Measurements from ENCODE around the gene CACNA1G.

The CACNA1G gene

DNA sequence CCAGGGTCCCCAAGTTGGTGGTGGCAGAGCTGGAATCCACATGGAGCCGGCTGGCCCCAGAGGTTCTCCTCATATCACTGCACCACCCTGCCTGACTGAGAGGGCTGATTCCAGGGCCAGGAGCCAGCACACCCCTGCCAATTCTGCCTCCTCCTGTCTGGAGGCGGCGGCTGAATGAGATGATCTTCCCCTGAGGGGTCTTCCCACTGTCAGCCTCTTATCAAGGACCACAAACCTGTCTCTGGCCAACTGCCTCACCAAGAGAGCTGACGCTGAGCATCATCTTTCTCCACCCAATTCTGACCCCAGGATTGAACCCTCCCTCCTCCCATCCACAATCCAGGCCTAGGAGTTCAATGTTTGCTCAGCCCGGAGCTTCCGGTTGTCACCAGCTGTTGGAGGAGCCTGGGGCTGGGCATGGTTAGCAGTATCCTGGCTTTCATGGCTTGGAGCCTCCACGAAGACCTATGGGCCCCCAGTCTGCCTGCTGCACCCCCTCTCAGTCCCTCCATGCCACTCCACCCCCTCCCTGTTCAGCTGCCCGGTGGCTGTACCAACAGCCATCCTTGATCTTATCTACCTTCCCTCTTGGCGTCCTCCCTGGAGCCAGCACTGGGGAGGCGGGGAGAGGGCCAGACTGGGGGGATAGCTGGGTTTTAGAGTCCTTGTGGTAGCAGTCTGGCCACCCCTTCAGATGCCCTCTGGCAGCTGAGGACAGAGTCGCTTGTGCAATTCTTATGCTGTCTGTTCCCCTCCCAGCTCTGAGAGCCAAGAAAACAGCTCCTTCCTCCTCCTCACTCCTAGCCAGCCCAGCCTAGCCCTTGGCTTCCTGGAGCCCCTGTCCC lies 99.7 kb downstream of the CACNA1G start:
- DNase-seq = peak; percentile 92 to 94

DNA sequence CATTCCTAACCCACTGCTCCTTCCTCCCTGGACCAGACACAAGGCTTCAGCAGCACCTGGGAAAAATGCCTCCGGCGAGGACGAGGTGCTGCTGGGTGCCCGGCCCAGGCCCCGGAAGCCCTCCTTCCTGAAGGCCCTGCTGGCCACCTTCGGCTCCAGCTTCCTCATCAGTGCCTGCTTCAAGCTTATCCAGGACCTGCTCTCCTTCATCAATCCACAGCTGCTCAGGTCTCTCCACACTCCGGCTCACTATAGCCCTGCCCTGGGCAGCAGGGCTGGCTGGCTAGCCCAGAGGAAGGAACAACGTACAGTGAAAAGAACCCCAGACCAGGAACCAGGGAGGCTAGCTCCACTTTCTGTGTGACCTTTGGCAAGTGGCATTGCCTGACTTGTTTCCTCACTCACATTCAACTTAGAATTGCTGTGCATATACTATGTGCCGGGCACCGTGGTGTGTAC lies 100.4 kb downstream of the CACNA1G start:
- peak in 1 of 2 experiments; percentile 39 for DNase-seq

DNA sequence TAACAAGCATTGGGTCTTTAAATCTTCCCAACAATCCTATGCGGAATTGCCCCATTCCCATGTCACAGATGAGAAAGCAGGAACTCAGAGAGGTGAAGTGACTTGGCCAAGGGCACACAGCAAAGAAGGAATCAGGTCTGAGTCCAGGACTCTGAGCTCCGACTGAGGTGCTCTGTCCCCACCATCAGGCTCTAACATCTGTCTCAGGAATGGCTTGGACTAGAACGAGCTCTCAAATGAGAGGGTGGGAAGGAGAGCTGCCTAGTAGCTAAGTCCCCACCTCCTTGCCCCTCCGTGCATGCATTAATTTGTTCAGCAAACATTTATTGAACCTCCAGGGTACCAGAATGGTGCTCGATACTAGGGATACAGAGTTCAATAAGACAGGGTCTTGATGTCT lies 100.8 kb downstream of the CACNA1G start:
- DNase-seq = no peak

- DNase-seq = peak; percentile 84 to 87
These were observed 101.4 kb downstream of the CACNA1G start for GRCh38 chr17:50661795-50662391.

- DNase-seq = no peak
These were observed 102.2 kb downstream of the CACNA1G start for GRCh38 chr17:50662632-50663225.

- no peak for DNase-seq
These were observed 103.4 kb downstream of the CACNA1G start for GRCh38 chr17:50663812-50664374.

- no peak for DNase-seq
These were observed 104.4 kb downstream of the CACNA1G start for GRCh38 chr17:50664788-50665458.

GRCh38 chr17:50665838-50666237 lies 105.3 kb downstream of the CACNA1G start:
- DNase-seq = no peak

GRCh38 chr17:50666316-50666715 lies 105.8 kb downstream of the CACNA1G start:
- no peak for DNase-seq

DNA sequence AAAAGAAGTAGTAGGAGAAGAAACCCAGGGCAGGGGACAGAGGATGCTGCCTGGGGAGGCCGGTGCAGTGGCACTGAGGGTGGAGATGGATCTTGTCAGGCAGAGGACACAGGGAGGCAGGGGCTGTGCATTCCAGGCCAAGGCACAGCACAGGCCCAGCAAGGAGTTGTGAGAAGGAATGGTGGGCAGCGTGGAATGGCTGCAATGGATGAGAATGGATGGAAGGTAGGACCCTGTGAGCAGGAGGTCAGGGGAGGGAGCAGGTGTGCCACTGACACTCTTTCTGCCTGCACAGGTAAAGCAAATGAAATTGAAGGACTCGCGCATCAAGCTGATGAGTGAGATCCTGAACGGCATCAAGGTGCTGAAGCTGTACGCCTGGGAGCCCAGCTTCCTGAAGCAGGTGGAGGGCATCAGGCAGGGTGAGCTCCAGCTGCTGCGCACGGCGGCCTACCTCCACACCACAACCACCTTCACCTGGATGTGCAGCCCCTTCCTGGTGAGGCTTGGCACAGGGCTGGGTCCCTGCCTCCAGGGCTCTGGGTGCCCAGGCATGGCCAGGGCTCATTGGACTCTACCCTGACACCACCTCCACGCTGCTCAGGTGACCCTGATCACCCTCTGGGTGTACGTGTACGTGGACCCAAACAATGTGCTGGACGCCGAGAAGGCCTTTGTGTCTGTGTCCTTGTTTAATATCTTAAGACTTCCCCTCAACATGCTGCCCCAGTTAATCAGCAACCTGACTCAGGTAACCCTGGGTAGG lies 106.9 kb downstream of the CACNA1G start:
- no peak for DNase-seq

- no peak for DNase-seq
These were observed 107.7 kb downstream of the CACNA1G start for GRCh38 chr17:50668025-50668837.

DNA sequence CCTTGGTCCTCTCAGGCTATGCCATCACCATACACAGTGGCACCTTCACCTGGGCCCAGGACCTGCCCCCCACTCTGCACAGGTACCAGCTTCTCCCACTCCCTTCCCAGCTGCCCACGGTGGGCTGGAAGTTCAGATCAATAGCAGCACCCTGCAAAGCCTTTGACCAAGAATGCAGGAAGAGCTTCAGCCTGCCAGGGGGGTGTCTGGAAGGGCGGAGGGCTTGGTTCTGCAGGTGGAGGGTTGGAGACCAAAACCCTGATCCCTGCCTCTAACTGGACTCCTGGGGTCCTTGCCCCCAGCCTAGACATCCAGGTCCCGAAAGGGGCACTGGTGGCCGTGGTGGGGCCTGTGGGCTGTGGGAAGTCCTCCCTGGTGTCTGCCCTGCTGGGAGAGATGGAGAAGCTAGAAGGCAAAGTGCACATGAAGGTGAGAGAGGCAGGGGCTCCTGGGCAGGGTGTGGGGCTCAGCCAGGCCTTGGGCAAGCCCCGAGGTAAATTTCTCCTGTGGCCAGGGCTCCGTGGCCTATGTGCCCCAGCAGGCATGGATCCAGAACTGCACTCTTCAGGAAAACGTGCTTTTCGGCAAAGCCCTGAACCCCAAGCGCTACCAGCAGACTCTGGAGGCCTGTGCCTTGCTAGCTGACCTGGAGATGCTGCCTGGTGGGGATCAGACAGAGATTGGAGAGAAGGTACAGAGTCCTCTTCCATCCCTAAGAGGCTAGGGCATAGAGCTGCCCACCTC lies 108.5 kb downstream of the CACNA1G start:
- DNase-seq = no peak

- DNase-seq = no peak
These were observed 111.6 kb downstream of the CACNA1G start for GRCh38 chr17:50672071-50672470.

GRCh38 chr17:50672831-50673551 lies 112.5 kb downstream of the CACNA1G start:
- DNase-seq = no peak

GRCh38 chr17:50675190-50675589 lies 114.7 kb downstream of the CACNA1G start:
- DNase-seq = no peak

DNA sequence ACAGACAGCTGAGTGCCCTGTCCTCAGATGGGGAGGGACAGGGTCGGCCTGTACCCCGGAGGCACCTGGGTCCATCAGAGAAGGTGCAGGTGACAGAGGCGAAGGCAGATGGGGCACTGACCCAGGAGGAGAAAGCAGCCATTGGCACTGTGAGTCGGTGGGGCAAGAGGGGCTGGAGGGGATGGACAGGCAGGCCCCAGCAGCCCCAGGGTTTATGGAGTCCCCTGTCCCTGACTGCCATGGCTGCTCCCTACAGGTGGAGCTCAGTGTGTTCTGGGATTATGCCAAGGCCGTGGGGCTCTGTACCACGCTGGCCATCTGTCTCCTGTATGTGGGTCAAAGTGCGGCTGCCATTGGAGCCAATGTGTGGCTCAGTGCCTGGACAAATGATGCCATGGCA lies 115.1 kb downstream of the CACNA1G start:
- peak in 1 of 2 experiments; percentile 29 for DNase-seq

GRCh38 chr17:50676065-50676975 lies 115.8 kb downstream of the CACNA1G start:
- DNase-seq = no peak
